OCI-LY7 (cell line): ENCODE results near the gene PPP1R3E. TPM values are rescaled to one million over a fixed set of nuclear protein-coding genes. Genes with fewer than 3 reads are reported as not detected.
A peak's percentile ranks its signal among the peaks of the same experiment; 100 is the strongest.

ENCODE experiments used
- Bru-seq: library from RNA; stranded (reverse); fragments of 400-500 nt; gene quantifications from one replicate; lab custom pipeline; 2021; lab: Mats Ljungman, UMichigan
- BruChase-seq, 2 experiments: library from RNA; stranded (reverse); fragments of 400-500 nt; gene quantifications; one replicate each; lab custom pipeline; 2021; lab: Mats Ljungman, UMichigan
- BruUV-seq: library from RNA; stranded (reverse); fragments of 400-500 nt; replicated peaks from 2 replicates; lab custom pipeline; 2021; lab: Mats Ljungman, UMichigan
- CTCF ChIA-PET: fragments of 300-600 bp; sonication (Branson Sonifier 250); formaldehyde crosslinking; loops from one replicate; lab custom pipeline; 2022; ENCODE audit warnings: antibody characterized with exemption; ENCODE audit not compliant: unreplicated experiment; lab: Charles Lee
- POLR2A ChIA-PET: fragments of 300-600 bp; sonication (Branson Sonifier 250); formaldehyde crosslinking; loops from one replicate; lab custom pipeline; 2022; ENCODE audit warnings: antibody characterized with exemption; lab: Charles Lee
- DNase-seq: peaks from one replicate; pipeline ENCODE4 v3.0.0-alpha.2; 2015; ENCODE audit warnings: low spot score
- H2AFZ ChIP-seq: fragments of 200-600 bp; sonication (generic), shearing (Covaris generic); 2 replicates; pipeline ENCODE4 v1.6.1; 2014; ENCODE audit warnings: mild to moderate bottlenecking, antibody characterized with exemption, low read length, moderate library complexity
- H3K27ac ChIP-seq: fragments of 200-600 bp; sonication (generic); 2 replicates; pipeline ENCODE4 v1.5.1; 2014; ENCODE audit warnings: mixed run types, low read depth, mild to moderate bottlenecking, moderate library complexity, low read length, inconsistent platforms; ENCODE audit not compliant: poor library complexity, severe bottlenecking
- H3K36me3 ChIP-seq: fragments of 200-600 bp; sonication (generic); 2 replicates; pipeline ENCODE4 v1.6.1; 2014; ENCODE audit warnings: mild to moderate bottlenecking, antibody characterized with exemption, low read length, moderate library complexity, mixed read lengths; ENCODE audit not compliant: insufficient read depth
- H3K4me1 ChIP-seq: fragments of 200-600 bp; sonication (generic); 2 replicates; pipeline ENCODE4 v1.5.1; 2014; ENCODE audit warnings: mild to moderate bottlenecking, low read length; ENCODE audit not compliant: insufficient read depth, poor library complexity, severe bottlenecking
- H3K4me2 ChIP-seq: fragments of 200-600 bp; sonication (generic); 2 replicates; pipeline ENCODE4 v1.6.1; 2014; ENCODE audit warnings: mild to moderate bottlenecking, low read length
- H3K4me3 ChIP-seq: fragments of 200-600 bp; sonication (generic); 2 replicates; pipeline ENCODE4 v1.5.1; 2014; ENCODE audit warnings: mild to moderate bottlenecking, low read depth, low read length; ENCODE audit not compliant: poor library complexity, severe bottlenecking
- H3K79me2 ChIP-seq: fragments of 200-600 bp; sonication (generic); 2 replicates; pipeline ENCODE4 v1.6.1; 2016; ENCODE audit warnings: low read depth, mild to moderate bottlenecking, low read length, moderate library complexity, mixed read lengths; ENCODE audit not compliant: insufficient read depth
- H3K9me2 ChIP-seq: fragments of 200-600 bp; sonication (generic); 2 replicates; pipeline ENCODE4 v1.6.1; 2016; ENCODE audit warnings: mild to moderate bottlenecking, low read length, mixed read lengths; ENCODE audit not compliant: insufficient read depth
- H3K9me3 ChIP-seq: fragments of 200-600 bp; sonication (generic); 2 replicates; pipeline ENCODE4 v1.6.1; 2014; ENCODE audit warnings: mild to moderate bottlenecking, mixed run types, low read length, mixed read lengths
- H4K20me1 ChIP-seq: fragments of 200-600 bp; sonication (generic); 2 replicates; pipeline ENCODE4 v1.6.1; 2014; ENCODE audit warnings: mild to moderate bottlenecking, antibody characterized with exemption, low read length, moderate library complexity, mixed read lengths; ENCODE audit not compliant: insufficient read depth
- CTCF ChIP-seq: fragments of 200-600 bp; sonication (generic); conservative IDR thresholded peaks from 2 replicates; pipeline ENCODE4 v1.5.1; 2014; ENCODE audit warnings: mild to moderate bottlenecking, antibody characterized with exemption, low read length, moderate library complexity, mixed read lengths
- EZH2phosphoT487 ChIP-seq: fragments of 200-600 bp; sonication (generic); IDR thresholded peaks from 2 replicates; pipeline ENCODE4 v1.6.1; 2018; ENCODE audit warnings: low read depth, borderline replicate concordance, mild to moderate bottlenecking, mixed run types, antibody characterized with exemption, low read length, moderate library complexity, mixed read lengths
- intact Hi-C: fragments of 100-400 bp; cut with micrococcal nuclease; formaldehyde crosslinking; loops from one replicate; pipeline ENCODE4 v1.10.0; 2022; ENCODE audit not compliant: unreplicated experiment
- long read RNA-seq: library from polyadenylated mRNA; stranded (forward); transcript quantifications from one replicate; pipeline ENCODE4 v2.0.0, GENCODE V29; 2022
- total RNA-seq, 2 experiments: library from RNA; depleted of rRNA in 1 of 2; stranded (reverse); fragments of >200 nt in 1 of 2; shearing (Covaris generic) in 1 of 2; gene quantifications; 2 replicates each; pipeline ENCODE4 v1.2.3, GENCODE V29; 2014 to 2022

Gene PPP1R3E
- 24.4 and 31.0 TPM in 2 replicates for total RNA-seq (2014; rRNA removed; shearing (Covaris generic))
- total RNA-seq (2022) = 95.5 and 102 TPM in 2 replicates
- Bru-seq, nascent RNA = percentile 90 among the genes with signal in this experiment
- percentile 94 among the genes with signal in this experiment for BruChase-seq, experiment 1, labeled RNA remaining after a 6-hour chase
- percentile 94 among the genes with signal in this experiment for BruChase-seq, experiment 2, labeled RNA remaining after a 2-hour chase
- long read RNA-seq, partial matches to known transcripts = 3 of 57 reads
- long read RNA-seq, other reads (novel, unspliced or antisense) = 49 of 57 reads

GRCh38 chr14:23302290-23303225 is at the start of gene PPP1R3E:
TSS of gene PPP1R3E (minus strand) at chr14:23302859. CDS start at chr14:23302576, 283 bp downstream.
- Histone ChIP-seq H3K79me2 (peaks cover 10% of the 10 kb centered on the region; the same call in 1 of the 2 replicates), H4K20me1 (no peaks in the 10 kb centered on the region), H3K36me3 (peaks cover 19% of the 10 kb centered on the region), H3K4me1 (peaks cover 40% of the 10 kb centered on the region), H3K4me2 (peak within 1 kb of the TSS; percentile 99), H3K4me3 (peak within 1 kb of the TSS; percentile 96), H3K9me3 (no peaks in the 10 kb centered on the region), H3K9me2 (no peaks in the 10 kb centered on the region), H2AFZ (peak within 1 kb of the TSS; percentile 79), H3K27ac (peak within 1 kb of the TSS; percentile 88)
- no peak for TF ChIP-seq EZH2phosphoT487
- peak; percentile 92 for DNase-seq
- ChIA-PET POLR2A (interaction anchor here (0.5 to 9.4 kb wide), 8 partner anchors 9 to 826 kb away, joined by 3 to 122 read pairs (median 7); partner anchors contain the start of genes ACIN1, C14orf119, HOMEZ and PABPN1), CTCF (interaction anchor here (0.9 to 1.4 kb wide), 3 partner anchors 9 to 18 kb away, joined by 3 to 6 read pairs (median 3); partner anchors contain the start of gene PABPN1)
- intact Hi-C loops = loop anchor here (5.0 to 10.0 kb wide), 4 partner anchors 230 to 842 kb away; partner anchors contain the start of genes EMC9, PSME2 and RNF31
- BruUV-seq = no TSS peak

- no peak overlapping the region for H3K4me3 ChIP-seq
- no peaks in the 10 kb centered on the region for H3K79me2 ChIP-seq
- BruUV-seq = no TSS peak
- no peaks in the 10 kb centered on the region for H3K36me3 ChIP-seq
- no peaks in the 10 kb centered on the region for H3K9me3 ChIP-seq
- ChIA-PET CTCF (no interaction called here), POLR2A (no interaction called here)
- no peak for DNase-seq
- H3K27ac ChIP-seq = no peak overlapping the region
- intact Hi-C loops = no loop called here
- no peaks in the 10 kb centered on the region for H3K9me2 ChIP-seq
- H3K4me1 ChIP-seq = no peaks in the 10 kb centered on the region
- TF ChIP-seq EZH2phosphoT487 (no peak), CTCF (no peak)
- H4K20me1 ChIP-seq = no peaks in the 10 kb centered on the region
- no peak overlapping the region for H3K4me2 ChIP-seq
- no peak overlapping the region for H2AFZ ChIP-seq
These were observed 49.2 kb upstream of the PPP1R3E start for GRCh38 chr14:23351681-23352505.
